OCI-LY3 (cell line): Measurements from ENCODE around the gene SOCS1.

ENCODE experiments used
- EZH2phosphoT487 ChIP-seq: fragments of 200-600 bp; shearing (Covaris generic); IDR thresholded peaks from 2 replicates; pipeline ENCODE4 v1.6.1; 2018; ENCODE audit warnings: antibody characterized with exemption, mixed run types, low read depth
- TF ChIP-seq, protein P1 (sequence below): fragments of 200-600, 300-600 bp; sonication (generic); IDR thresholded peaks from 2 replicates; pipeline ENCODE4 v1.5.1; 2014; ENCODE audit warnings: antibody characterized with exemption, low read length, low read depth

DNA sequence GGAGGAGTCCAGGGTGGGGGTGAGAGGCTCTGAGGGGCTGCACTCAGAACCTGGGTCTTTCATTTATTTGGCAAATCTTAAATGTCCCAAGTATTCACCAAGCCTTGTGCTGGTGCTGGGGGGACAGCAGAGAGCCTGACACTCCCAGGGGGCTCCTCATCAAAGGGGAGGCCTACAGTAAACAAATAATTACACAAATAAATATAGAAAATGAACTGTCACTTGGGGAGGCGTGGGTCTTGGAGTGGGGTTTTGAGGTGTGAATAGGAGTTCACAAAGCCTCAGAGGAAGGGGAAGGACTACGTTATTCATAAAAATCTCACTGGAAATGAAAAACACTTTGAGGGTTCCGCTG, 40.3 kb upstream of the SOCS1 start:
- TF ChIP-seq, protein P1, sequence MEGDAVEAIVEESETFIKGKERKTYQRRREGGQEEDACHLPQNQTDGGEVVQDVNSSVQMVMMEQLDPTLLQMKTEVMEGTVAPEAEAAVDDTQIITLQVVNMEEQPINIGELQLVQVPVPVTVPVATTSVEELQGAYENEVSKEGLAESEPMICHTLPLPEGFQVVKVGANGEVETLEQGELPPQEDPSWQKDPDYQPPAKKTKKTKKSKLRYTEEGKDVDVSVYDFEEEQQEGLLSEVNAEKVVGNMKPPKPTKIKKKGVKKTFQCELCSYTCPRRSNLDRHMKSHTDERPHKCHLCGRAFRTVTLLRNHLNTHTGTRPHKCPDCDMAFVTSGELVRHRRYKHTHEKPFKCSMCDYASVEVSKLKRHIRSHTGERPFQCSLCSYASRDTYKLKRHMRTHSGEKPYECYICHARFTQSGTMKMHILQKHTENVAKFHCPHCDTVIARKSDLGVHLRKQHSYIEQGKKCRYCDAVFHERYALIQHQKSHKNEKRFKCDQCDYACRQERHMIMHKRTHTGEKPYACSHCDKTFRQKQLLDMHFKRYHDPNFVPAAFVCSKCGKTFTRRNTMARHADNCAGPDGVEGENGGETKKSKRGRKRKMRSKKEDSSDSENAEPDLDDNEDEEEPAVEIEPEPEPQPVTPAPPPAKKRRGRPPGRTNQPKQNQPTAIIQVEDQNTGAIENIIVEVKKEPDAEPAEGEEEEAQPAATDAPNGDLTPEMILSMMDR: no peak
- TF ChIP-seq EZH2phosphoT487: no peak
